Body of pancreas (tissue), 4 donors: Measurements from ENCODE around the gene ALPP. TPM values are rescaled to one million over a fixed set of nuclear protein-coding genes. Genes with fewer than 3 reads are reported as not detected.
"Not testable (repeated sequence)": the region's sequence is repeated elsewhere in the genome, so short reads cannot be mapped to it uniquely, and the experiment has no call there.

Source experiments
- ATAC-seq: fragments of 150-250 bp; one replicate; pipeline ENCODE4 v1.9.1; 2016
- DNase-seq, 4 donors: peaks; one replicate each; pipeline ENCODE4 v3.0.0-alpha.2; 2019
- H3K27ac ChIP-seq, 4 donors: fragments of 200-600 bp; sonication (generic); 1 replicate in 3 of 4; 2 replicates in 1 of 4; pipeline versions ENCODE4 v1.5.1 to v1.6.1; 2016 to 2019; ENCODE audit warnings: mild to moderate bottlenecking in 1 of 4, mixed read lengths in 1 of 4, moderate library complexity in 1 of 4
- H3K27me3 ChIP-seq, 2 donors: fragments of 200-600 bp; sonication (generic); one replicate each; pipeline ENCODE4 v1.6.0; 2016; ENCODE audit warnings: mild to moderate bottlenecking in 1 of 2
- H3K36me3 ChIP-seq, 2 donors: fragments of 200-600 bp; sonication (generic); replicated peaks in 1 of 2; 2 replicates each; pipeline ENCODE4 v1.5.1; 2016; ENCODE audit warnings: low read depth in 2 of 2; ENCODE audit not compliant: insufficient read depth in 1 of 2
- H3K4me1 ChIP-seq: fragments of 200-600 bp; sonication (generic); one replicate; pipeline ENCODE4 v1.6.0; 2016
- H3K4me3 ChIP-seq, 2 donors: fragments of 200-600 bp; sonication (generic); 1 replicate in 1 of 2; 2 replicates in 1 of 2; pipeline ENCODE4 v1.5.1; 2016 to 2019
- H3K9me3 ChIP-seq, 3 donors: fragments of 200-600 bp; sonication (generic); 1 replicate in 2 of 3; 2 replicates in 1 of 3; pipeline ENCODE4 v1.5.1; 2016
- CTCF ChIP-seq, 7 experiments: fragments of 450-650 bp in 4 of 7; fragments of 200-600 bp in 3 of 7; sonication (generic) in 3 of 7; IDR thresholded peaks; one replicate each; pipeline ENCODE4 v1.5.1; 2016 to 2019; ENCODE audit warnings: antibody characterized with exemption in 7 of 7
- POLR2A ChIP-seq, 3 donors: fragments of 450-650 bp; IDR thresholded peaks; one replicate each; pipeline ENCODE4 v1.6.1; 2016; ENCODE audit warnings: antibody characterized with exemption in 3 of 3, mild to moderate bottlenecking in 2 of 3
- WGBS, 2 donors: methylation state at CpG; one replicate each; pipeline ENCODE4 v1.1.5; 2017; 5-methylcytosine and 5-hydroxymethylcytosine counted together
- intact Hi-C: fragments of 100-400 bp; cut with DNase I; formaldehyde crosslinking; loops from one replicate; pipeline ENCODE4 v1.15.1; 2023
- total RNA-seq, 2 donors: library from RNA; depleted of rRNA; stranded (reverse); fragments of >200 nt; gene quantifications; one replicate each; pipeline ENCODE4 v1.1.0, GENCODE V29; 2016

Gene ALPP
- total RNA-seq, 2 donors from 2014 or later: 0.52 TPM; not detected in 1

DNA sequence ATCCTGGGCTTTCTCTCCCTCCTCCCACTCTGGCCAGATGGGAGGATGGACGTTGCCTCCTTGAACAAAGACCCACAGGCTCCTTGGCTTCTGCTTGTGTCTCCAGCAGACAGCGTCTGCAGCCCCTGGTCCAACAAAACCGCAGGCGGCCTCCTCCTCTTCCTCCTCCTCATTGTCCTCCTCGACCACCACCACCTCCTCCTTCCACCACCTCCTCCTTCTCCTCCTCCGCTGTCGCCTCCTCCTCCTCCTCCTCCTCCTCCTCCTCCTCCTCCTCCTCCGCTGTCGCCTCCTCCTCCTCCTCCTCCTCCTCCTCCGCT lies 45.7 kb upstream of the ALPP start:
- no peak overlapping the region for H3K27ac ChIP-seq
- ATAC-seq: no peak
- intact Hi-C loops: no loop called here
- no peak for TF ChIP-seq CTCF (IDR thresholded peaks at IDR 0.05)
- no peaks in the 10 kb centered on the region for H3K27me3 ChIP-seq
- no peak overlapping the region for H3K4me3 ChIP-seq
- 88 to 92% methylated on average over 10 of the region's 10 CpGs for WGBS, 2 donors
- peak in 1 of 4 donors; percentile 3 for DNase-seq
- no peaks in the 10 kb centered on the region for H3K36me3 ChIP-seq
- no peaks in the 10 kb centered on the region for H3K4me1 ChIP-seq
- H3K9me3 ChIP-seq: no peaks in the 10 kb centered on the region

GRCh38 chr2:232333361-232334135 lies 45.0 kb upstream of the ALPP start:
- DNase-seq (peak in 2 of 4 donors; percentile 8 to 12), ATAC-seq (no peak)
- H3K4me1 ChIP-seq: no peaks in the 10 kb centered on the region
- H3K27me3 ChIP-seq: no peaks in the 10 kb centered on the region
- WGBS, 2 donors: 91 to 98% methylated on average over 21 to 26 of the region's 28 CpGs
- H3K27ac ChIP-seq: no peak overlapping the region
- intact Hi-C loops: no loop called here
- no peaks in the 10 kb centered on the region for H3K9me3 ChIP-seq
- no peaks in the 10 kb centered on the region for H3K36me3 ChIP-seq
- H3K4me3 ChIP-seq: no peak overlapping the region
- TF ChIP-seq CTCF (IDR thresholded peaks at IDR 0.05) (no peak), POLR2A (IDR thresholded peaks at IDR 0.05) (no peak)

GRCh38 chr2:232334136-232334884 lies 44.2 kb upstream of the ALPP start:
- H3K9me3 ChIP-seq, H3K36me3 ChIP-seq, H3K27ac ChIP-seq, intact Hi-C loops, H3K4me1 ChIP-seq, ATAC-seq, H3K27me3 ChIP-seq, H3K4me3 ChIP-seq: not testable (repeated sequence)
- DNase-seq: peak in 1 of 4 donors; percentile 4
- 95 to 96% methylated on average over 4 to 30 of the region's 33 CpGs for WGBS, 2 donors

- H3K4me1 ChIP-seq, H3K27me3 ChIP-seq, intact Hi-C loops, H3K27ac ChIP-seq, H3K4me3 ChIP-seq, DNase-seq, H3K36me3 ChIP-seq, ATAC-seq, H3K9me3 ChIP-seq: not testable (repeated sequence)
- WGBS, 2 donors: 82% methylated on average over 5 of the region's 6 CpGs; no CpG with 5 or more reads in 1 of the 2 donors
Measured at GRCh38 chr2:232334885-232335205, 43.7 kb upstream of the ALPP start.

- TF ChIP-seq CTCF (IDR thresholded peaks at IDR 0.05): peak in 4 of 7 experiments; percentile 9 to 42 (median 21)
- intact Hi-C loops, H3K27ac ChIP-seq, H3K36me3 ChIP-seq, H3K4me3 ChIP-seq, H3K9me3 ChIP-seq, H3K4me1 ChIP-seq, ATAC-seq, H3K27me3 ChIP-seq: not testable (repeated sequence)
- DNase-seq: peak in 1 of 4 donors; percentile 3
- 57% methylated on average over 15 of the region's 15 CpGs; no CpG with 5 or more reads in 1 of the 2 donors for whole genome bisulfite sequencing, 2 donors
Measured at GRCh38 chr2:232335206-232335858, 43.2 kb upstream of the ALPP start.
